ENCODE measurements around the gene NT5E.

DNA sequence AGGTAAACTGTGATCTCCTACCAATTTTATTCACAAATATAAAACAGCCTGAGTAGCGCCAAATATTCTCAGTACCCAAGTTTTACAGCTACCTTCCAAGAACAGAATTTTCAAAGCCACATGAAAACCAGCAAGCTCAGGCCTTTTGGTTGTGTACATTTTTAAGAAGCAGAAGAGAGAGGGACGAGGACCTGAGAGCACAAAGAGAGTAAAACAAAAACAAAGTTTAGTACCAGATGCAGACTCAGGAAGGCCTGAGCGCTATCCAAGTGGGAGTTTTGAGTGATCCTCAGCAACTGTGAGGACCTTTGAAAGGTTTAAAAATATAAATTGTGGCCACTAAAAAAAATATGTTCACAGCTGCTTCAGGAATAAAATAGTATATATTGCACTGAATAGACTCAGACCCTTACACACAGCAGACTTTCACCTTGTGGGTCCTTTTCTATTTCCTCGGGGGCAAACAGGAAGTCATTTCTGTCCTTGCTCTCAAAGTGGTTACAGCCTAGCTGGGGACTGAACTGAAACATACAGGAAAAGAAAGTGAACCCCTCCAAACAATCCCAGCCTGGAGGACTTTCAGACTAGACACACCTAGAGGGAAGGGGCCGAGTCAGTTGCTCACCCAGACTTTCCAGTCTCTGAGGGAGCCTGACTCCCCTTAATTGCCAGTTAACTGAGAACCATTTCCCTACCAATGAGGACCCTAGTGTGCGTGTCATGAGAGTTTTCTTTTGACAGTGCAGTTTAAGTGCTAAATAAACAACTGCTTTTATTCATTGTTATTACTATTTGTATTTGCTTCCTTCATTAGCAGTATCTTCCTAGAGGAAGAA, 48.5 kb upstream of the NT5E start:
- no peak for TF ChIP-seq POLR2A (IDR thresholded peaks at IDR 0.05; ENCODE audit: low read depth, low read length)
- TF ChIP-seq TAF1 (IDR thresholded peaks at IDR 0.05; ENCODE audit: low read depth, low read length), result no peak

Measured in GM12891 (cell line).